Measurements from ENCODE around the gene FBXL17. TPM values are rescaled to one million over a fixed set of nuclear protein-coding genes. Genes with fewer than 3 reads are reported as not detected.

The FBXL17 gene
- total RNA-seq, 1 donor from 2014 or later = 15.9 TPM

GRCh38 chr5:108093186-108093585 lies 288.7 kb downstream of the FBXL17 start:
- no peaks in the 10 kb centered on the region for H3K27me3 Mint-ChIP-seq
- no peaks in the 10 kb centered on the region for H3K36me3 Mint-ChIP-seq (ENCODE audit: insufficient read depth)
- H3K4me3 Mint-ChIP-seq (ENCODE audit: low read depth) = no peak overlapping the region
- no peaks in the 10 kb centered on the region for H3K9me3 Mint-ChIP-seq (ENCODE audit: low read depth)
- peak; percentile 67 for TF ChIP-seq CTCF (IDR thresholded peaks at IDR 0.05; ENCODE audit: unreplicated experiment)
- H3K4me1 Mint-ChIP-seq (ENCODE audit: low read depth) = peaks cover 2% of the 10 kb centered on the region
- DNase-seq (ENCODE audit: low spot score, unreplicated experiment) = no peak
- H3K27ac Mint-ChIP-seq = no peak overlapping the region

GRCh38 chr5:108090946-108091345 lies 291.0 kb downstream of the FBXL17 start:
- no peak for DNase-seq (ENCODE audit: low spot score, unreplicated experiment)
- H3K4me3 Mint-ChIP-seq (ENCODE audit: low read depth) = no peak overlapping the region
- H3K9me3 Mint-ChIP-seq (ENCODE audit: low read depth) = no peaks in the 10 kb centered on the region
- H3K27ac Mint-ChIP-seq = no peak overlapping the region
- H3K4me1 Mint-ChIP-seq (ENCODE audit: low read depth) = peaks cover 2% of the 10 kb centered on the region
- no peaks in the 10 kb centered on the region for H3K36me3 Mint-ChIP-seq (ENCODE audit: insufficient read depth)
- H3K27me3 Mint-ChIP-seq = no peaks in the 10 kb centered on the region
- TF ChIP-seq CTCF (IDR thresholded peaks at IDR 0.05; ENCODE audit: unreplicated experiment) = no peak

GRCh38 chr5:108084105-108084504 lies 297.8 kb downstream of the FBXL17 start:
- no peak overlapping the region for H3K27ac Mint-ChIP-seq
- H3K9me3 Mint-ChIP-seq (ENCODE audit: low read depth) = peaks cover 7% of the 10 kb centered on the region

GRCh38 chr5:108083232-108083631 lies 298.7 kb downstream of the FBXL17 start:
- Mint-ChIP-seq H3K27me3 (no peaks in the 10 kb centered on the region), H3K27ac (no peak overlapping the region), H3K4me1 (ENCODE audit: low read depth) (peaks cover 11% of the 10 kb centered on the region), H3K36me3 (ENCODE audit: insufficient read depth) (peaks cover 5% of the 10 kb centered on the region), H3K4me3 (ENCODE audit: low read depth) (no peak overlapping the region), H3K9me3 (ENCODE audit: low read depth) (peaks cover 7% of the 10 kb centered on the region)
- DNase-seq (ENCODE audit: low spot score, unreplicated experiment) = no peak
- no peak for TF ChIP-seq CTCF (IDR thresholded peaks at IDR 0.05; ENCODE audit: unreplicated experiment)

More at GRCh38 chr5:108084105-108084504, 297.8 kb downstream of the FBXL17 start:
- Mint-ChIP-seq H3K27me3 (no peaks in the 10 kb centered on the region), H3K4me3 (ENCODE audit: low read depth) (no peak overlapping the region), H3K36me3 (ENCODE audit: insufficient read depth) (peaks cover 5% of the 10 kb centered on the region), H3K4me1 (ENCODE audit: low read depth) (peaks cover 12% of the 10 kb centered on the region)
- TF ChIP-seq CTCF (IDR thresholded peaks at IDR 0.05; ENCODE audit: unreplicated experiment) = no peak
- DNase-seq (ENCODE audit: low spot score, unreplicated experiment) = no peak

GRCh38 chr5:108081707-108082106 lies 300.2 kb downstream of the FBXL17 start:
- Mint-ChIP-seq H3K4me1 (ENCODE audit: low read depth) (peaks cover 10% of the 10 kb centered on the region), H3K27ac (no peak overlapping the region), H3K4me3 (ENCODE audit: low read depth) (no peak overlapping the region), H3K27me3 (no peaks in the 10 kb centered on the region), H3K36me3 (ENCODE audit: insufficient read depth) (peaks cover 5% of the 10 kb centered on the region), H3K9me3 (ENCODE audit: low read depth) (peaks cover 7% of the 10 kb centered on the region)
- no peak for TF ChIP-seq CTCF (IDR thresholded peaks at IDR 0.05; ENCODE audit: unreplicated experiment)
- DNase-seq (ENCODE audit: low spot score, unreplicated experiment) = no peak
